Tongue (tissue), 2 donors: ENCODE results near the gene PDCD5. TPM values are rescaled to one million over a fixed set of nuclear protein-coding genes. Genes with fewer than 3 reads are reported as not detected.

Experiments
- small RNA-seq: library from RNA; depleted of rRNA; stranded (forward); fragments of <200 nt; gene quantifications from one replicate; pipeline ENCODE3, GENCODE V24; 2014; ENCODE audit warnings: low replicate concordance
- total RNA-seq: library from RNA; depleted of rRNA; stranded (reverse); fragments of >200 nt; gene quantifications from one replicate; pipeline ENCODE4 v1.2.3, GENCODE V29; 2014

The PDCD5 gene
- total RNA-seq, 1 donor from 2014 or later: 91.8 TPM

Small RNA genes lying within 50 kb of the gene (small RNA-seq; reads per million reads assigned to genes)
- not detected for gene SNORA68B

Other genes with a start within 250 kb of the PDCD5 start
- gene ZNF507, start 235.6 kb upstream of the PDCD5 start, total RNA-seq: 29.4 TPM
- 35.3 TPM for gene DPY19L3, start 175.4 kb upstream of the PDCD5 start, total RNA-seq
- gene ANKRD27, start 94.0 kb downstream of the PDCD5 start, total RNA-seq: 19.6 TPM
- gene RGS9BP, start 94.7 kb downstream of the PDCD5 start, total RNA-seq: 7.1 TPM
- gene NUDT19, start 110.6 kb downstream of the PDCD5 start, total RNA-seq: 11.4 TPM
- gene TDRD12, start 138.6 kb downstream of the PDCD5 start, total RNA-seq: 0.41 TPM